PFSK-1 (cell line): ENCODE results near the gene RPGRIP1.

Source experiments
- POLR2AphosphoS5 ChIP-seq: IDR thresholded peaks from 2 replicates; pipeline ENCODE4 v1.6.1; 2012; ENCODE audit warnings: low read depth, mild to moderate bottlenecking, control low read depth, low read length, moderate library complexity
- TAF1 ChIP-seq: IDR thresholded peaks from 2 replicates; pipeline ENCODE4 v1.6.1; 2012; ENCODE audit warnings: low read length, control low read depth, borderline replicate concordance; ENCODE audit not compliant: insufficient read depth

DNA sequence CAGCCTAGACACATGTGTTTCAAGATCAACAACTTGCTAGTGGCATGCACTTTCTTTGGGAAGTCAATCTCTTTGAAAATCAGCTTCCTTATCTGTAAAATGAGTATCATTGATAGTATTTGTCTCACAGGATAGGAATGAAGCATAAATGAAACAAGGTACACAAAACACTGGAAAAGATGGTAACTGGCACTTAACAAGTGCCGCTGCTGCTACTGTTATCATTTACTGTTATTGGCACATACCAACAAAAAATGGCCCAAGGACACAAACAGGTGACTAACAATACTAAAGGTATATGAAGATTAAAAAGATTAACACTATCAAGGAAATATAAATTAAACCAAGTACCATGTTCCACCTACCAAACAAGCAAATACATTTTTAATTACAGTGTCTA lies 31.5 kb upstream of the RPGRIP1 start:
- TF ChIP-seq TAF1 = no peak
- TF ChIP-seq POLR2AphosphoS5 = no peak
